DMS153 treated with DMSO at 0.1 percent for 48 hours (cell line): ENCODE measurements around the gene MRPS9.

Experiments used
- DNase-seq: peaks from one replicate; lab custom pipeline; 2025; ENCODE audit not compliant: unreplicated experiment; lab: John Stamatoyannopoulos, UW

MRPS9 gene

DNA sequence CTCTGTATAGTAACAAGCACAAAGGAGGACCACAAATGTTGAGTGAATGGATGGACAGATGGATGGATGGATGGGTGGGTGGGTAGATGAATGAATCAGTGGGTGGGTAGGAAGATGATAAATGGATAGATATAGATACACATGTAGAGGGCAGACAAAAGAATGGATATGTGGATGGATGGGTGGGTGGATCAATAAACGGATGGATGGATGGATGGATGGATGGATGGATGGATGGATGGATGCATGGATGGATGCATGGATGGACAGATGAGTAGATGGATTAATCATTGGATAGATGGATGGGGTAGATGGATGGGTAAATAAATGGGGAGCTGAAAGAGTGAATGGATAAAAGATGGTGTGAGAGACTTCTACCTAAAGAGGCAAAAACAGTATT, 111.4 kb downstream of the MRPS9 start:
- DNase-seq = no peak
